Measurements from ENCODE around the gene UNK.
"Not testable (repeated sequence)": the region's sequence is repeated elsewhere in the genome, so short reads cannot be mapped to it uniquely, and the experiment has no call there.

UNK gene

DNA sequence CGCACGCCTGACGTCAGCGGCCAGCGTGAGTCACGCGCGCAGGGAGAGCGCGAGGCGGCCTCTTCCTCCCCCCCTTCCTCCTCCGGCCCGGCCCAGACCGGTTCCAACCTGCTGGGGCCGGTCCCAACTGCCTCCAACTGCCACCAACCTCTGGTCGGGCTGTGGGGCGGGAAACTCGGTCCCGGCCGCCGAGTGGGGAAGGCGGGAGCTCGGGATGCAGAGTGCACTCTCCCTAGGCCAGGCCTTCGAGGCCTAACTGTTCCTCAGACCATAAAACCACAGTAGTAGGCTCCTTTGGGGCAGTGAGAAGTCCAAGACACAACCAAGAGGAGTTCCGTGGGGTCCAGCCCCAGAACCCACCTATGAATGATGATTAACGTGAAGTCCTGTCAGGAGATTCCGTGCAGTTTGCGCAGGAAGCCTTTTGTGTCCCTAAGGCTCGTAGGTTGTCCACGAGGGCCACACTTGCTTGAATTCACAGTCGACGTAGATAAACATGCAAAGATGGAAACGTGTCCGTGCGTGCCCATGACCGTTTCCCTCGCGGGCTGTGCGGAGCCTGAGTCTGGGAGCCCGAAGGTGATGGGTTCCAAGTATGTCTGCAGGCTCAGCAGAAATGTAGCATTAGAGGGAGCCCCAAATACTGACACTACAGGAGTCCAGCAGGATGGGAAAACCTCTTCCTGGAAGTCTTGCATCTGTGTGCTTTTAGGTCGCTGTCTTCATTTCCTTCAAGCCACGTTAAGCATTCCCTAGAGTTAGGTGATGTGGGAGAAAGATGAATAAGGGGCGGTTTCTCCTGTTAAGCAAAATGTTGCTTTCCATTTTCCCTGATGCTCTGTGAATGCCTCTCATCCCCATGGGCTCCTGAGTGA, 647 bp downstream of the UNK start:
- Histone ChIP-seq H3K27ac (peak overlapping the region; percentile 82 to 100 (median 99)), H3K4me3 (peak overlapping the region; percentile 40 to 77 (median 49))

DNA sequence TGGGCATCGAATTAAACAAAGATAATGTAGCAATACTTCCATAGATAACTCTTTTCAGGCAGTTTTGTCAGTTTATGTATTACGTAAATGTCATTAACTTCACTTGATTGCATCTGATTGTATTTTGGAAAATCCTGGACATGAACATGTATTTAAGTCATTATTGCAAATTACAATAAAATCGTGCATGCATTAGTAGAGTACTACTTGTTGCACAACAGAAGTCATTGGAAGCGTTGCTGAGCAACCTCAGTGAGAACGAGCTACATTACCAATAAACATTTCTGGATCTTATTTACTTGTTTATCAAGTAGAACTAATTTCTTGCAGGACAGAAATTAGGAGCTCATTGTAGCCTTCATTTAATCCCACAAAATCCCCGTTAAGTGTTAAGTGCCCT, 6.6 kb downstream of the UNK start:
- Histone ChIP-seq H3K4me3 (no peak overlapping the region), H3K27ac (no peak overlapping the region)

DNA sequence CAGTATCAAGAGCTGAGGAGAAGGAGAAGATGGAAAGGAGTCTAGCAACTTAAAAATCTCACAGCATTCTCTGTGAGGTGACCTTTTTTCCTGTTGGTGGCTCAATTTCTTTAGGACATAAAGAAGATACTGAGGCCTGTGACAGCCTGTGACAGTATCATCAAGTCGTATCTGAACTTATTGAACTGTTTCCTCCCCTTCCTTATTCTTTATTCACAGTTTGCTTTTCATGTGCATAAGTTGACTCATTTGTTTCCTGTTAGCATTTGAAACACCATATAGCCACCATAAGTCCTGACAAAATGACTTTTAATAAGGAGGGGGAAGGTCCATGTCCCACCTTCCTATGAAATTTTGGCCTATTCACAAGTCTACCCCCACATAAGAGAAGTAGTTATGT, 8.9 kb downstream of the UNK start:
- Histone ChIP-seq H3K27ac (peak overlapping the region in 1 of 21 experiments; percentile 39), H3K4me3 (no peak overlapping the region)

DNA sequence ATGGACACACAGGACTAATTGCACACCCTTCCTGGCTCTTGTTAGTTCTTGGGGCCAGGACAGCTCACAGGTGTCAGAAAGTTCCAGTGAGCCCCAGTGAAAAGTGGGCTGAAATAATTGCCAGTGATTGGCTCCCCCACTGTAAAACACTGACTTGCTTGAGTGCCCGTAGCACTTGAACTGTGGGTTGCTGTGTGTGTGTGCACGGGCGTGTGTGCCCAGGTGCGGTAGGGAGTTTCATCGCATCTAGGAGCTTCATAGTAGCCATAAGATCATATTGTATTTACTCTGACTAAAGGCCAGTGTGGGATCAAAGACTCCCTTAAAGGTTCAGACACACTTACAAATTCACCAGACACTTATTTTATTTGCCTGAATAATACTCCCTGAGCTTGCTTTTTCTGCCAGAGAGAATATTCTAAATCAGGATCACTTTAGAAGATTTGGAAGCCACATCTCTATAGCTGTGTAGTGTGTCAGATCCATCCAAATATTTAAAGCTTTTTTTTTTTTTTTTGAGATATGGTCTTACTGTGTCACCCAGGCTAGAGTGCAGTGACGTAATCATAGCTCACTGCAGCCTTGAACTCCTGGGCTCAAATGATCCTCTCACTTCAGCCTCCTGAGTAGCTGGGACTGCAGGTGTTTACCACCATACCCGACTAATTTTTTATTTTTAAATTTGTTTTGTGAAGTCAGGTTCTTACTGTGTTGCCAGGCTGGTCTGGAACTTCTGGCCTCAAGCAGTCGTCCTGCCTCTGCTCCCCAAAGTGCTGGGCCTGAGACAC, 11.4 kb downstream of the UNK start:
- Histone ChIP-seq H3K4me3 (no peak overlapping the region), H3K27ac (no peak overlapping the region)

DNA sequence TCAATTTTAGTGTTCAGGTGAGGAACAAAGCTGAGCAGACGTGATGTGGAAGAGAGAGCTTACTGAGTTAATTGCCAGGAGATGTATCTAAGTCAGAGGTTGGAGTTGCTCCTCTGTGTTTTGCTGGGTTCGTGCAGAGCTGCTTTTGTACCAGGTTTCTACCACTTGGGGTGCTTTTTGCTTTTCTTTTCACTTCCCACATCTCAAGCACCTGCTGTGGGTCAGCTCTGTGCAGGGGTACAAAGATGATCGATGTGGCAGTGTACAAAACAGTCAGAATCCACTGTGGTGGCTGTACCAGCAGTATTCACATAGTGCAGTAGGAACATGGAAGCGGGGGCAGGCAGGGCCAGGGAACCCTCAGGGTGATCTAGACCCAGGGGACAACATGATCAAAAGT, 14.8 kb downstream of the UNK start:
- Histone ChIP-seq H3K27ac (no peak overlapping the region), H3K4me3 (no peak overlapping the region)

DNA sequence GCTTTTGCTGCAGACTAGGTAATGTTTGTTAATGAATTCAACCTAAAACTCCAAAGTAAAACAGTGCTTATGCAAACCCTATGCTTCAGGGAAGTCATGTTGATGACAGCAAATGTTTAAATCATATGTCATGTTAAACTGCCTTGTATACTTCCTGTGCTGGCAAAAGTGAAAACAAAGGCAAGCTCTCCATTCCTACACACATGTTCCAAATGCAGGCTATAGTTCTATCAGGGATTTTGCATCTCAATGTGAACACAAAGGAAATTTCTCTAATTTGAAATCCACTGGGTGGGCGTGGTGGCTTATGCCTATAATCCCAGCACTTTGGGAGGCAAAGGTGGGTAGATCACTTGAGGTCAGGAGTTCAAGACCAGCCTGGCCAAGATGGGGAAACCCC, 19.3 kb downstream of the UNK start:
- Histone ChIP-seq H3K4me3 (no peak overlapping the region), H3K27ac (peak overlapping the region in 1 of 21 experiments; percentile 7)

DNA sequence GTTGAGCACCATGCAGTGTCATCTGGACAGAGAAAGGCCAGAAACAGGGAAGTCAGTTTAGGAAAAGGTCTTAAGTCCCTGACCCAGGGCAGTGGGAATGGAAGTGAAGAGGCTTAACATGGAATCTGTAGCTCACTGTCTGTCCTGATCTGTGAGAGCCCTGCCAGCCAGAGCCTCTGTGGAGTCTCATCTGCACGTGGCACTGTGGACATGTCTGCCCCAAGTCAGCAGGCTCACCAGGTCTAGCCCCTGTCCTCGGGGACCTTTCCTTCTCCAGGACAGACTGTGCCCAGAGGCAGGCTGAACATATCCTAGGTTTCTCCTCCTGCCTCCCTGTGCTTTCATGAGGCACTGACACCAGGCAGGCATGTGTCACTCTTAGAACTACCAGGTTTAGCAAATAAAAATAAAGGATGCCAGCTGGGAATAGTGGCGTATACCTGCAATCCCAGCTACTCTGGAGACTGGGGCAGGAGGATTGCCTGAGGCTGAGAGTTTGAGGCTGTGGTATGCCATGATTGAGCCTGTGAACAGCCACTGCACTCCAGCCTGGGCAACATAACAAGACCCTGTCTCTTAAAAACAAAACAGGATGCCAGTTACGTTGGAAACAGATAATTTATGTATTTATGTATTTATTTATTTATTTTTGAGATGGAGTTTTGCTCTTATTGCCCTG, 22.4 kb downstream of the UNK start:
- peak overlapping the region in 10 of 21 experiments; percentile 1 to 94 (median 80) for H3K27ac ChIP-seq
- no peak overlapping the region for H3K4me3 ChIP-seq

DNA sequence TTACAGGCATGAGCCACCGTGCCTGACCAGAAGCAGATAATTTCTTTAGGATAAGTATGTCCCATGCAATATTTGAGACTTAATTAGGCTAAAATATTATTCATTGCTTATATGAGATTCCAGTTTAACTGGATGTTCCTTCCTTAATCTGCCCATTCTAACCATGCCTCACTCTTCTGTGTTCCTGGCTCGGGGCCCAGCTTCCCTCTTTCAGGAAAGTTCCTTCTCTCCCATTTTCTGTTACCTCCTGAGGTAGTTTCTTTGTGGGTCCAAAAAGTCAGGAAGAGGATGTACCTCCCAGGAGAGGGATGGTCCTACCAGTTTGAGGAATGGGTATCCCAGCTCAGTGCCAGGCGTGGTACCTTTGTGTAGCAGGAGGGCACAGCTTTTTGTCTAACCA, 23.3 kb downstream of the UNK start:
- no peak overlapping the region for H3K4me3 ChIP-seq
- H3K27ac ChIP-seq, result peak overlapping the region in 16 of 21 experiments; percentile 40 to 94 (median 82)

DNA sequence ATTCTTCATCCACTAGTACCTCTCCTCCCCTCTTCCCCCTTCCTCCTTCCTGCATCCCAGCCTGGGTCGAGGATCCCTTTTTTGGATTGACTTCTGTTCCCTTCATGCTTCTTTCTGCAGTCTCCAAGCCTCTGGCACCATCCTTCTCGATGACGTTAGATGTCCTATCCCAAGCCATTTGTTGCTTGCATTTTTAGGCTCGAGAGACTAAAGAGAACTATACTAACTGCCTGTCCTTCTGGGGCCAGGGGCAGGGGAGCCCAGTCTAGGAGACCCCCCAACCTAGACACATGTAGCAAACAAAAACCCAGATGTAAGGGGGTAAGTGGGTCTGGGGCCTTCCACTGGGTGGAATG, 23.9 kb downstream of the UNK start:
- Histone ChIP-seq H3K4me3 (no peak overlapping the region), H3K27ac (peak overlapping the region in 20 of 21 experiments; percentile 40 to 94 (median 80))

DNA sequence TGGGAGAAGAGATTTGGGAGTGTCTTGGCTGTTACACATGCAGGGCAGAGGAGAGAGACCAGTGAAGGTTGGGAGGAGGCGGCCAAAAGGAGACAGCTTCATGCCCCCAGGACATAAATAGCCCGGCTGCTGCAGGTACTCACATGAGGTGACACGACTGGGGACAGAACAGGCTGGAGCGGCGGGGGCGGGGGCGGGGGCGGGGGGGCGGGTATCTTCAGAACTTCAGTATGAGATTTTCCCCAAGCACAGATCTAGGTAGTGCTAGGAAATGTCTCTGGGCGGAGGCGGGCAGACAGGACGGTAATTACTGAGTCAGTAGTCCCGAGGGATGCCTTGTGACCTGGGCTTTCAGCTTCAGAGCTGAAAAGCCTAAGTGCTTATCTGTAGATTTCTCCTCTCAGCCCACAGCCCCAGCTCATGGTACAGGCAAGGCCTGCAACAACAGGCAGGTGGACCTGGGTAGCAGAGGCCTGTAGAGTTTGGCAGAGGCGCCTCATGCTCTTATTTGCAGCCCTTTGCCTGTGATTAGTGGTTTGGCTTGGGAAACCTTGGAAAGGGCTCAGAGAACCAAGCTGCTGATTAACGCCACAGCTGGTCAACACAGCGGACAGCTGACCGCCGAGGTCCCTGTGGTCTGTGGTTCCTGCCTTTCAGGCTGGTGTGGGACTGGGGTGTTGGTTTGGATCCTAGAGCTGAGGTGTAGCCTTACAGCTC, 24.5 kb downstream of the UNK start:
- peak overlapping the region in 20 of 21 experiments; percentile 60 to 94 (median 80) for H3K27ac ChIP-seq
- no peak overlapping the region for H3K4me3 ChIP-seq

DNA sequence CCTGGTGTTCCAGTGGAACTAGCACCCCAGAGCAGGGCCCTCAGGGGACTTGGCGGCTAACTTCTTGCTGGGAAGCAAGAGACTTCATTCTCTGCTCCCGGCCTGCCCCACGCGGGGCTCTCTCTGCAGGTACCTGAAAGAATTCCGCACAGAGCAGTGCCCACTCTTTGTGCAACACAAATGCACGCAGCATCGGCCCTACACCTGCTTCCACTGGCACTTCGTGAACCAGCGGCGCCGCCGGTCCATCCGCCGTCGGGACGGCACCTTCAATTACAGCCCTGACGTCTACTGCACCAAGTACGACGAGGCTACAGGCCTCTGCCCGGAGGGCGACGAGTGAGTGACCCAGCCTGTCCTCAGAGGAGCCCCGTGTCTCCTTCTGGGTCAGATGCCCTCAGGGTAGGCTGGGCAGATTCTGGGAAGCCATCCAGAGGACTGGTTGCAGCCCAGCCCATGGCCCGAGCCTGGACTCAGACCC, 25.1 kb downstream of the UNK start:
- Histone ChIP-seq H3K4me3 (no peak overlapping the region), H3K27ac (peak overlapping the region in 20 of 21 experiments; percentile 60 to 94 (median 80))

DNA sequence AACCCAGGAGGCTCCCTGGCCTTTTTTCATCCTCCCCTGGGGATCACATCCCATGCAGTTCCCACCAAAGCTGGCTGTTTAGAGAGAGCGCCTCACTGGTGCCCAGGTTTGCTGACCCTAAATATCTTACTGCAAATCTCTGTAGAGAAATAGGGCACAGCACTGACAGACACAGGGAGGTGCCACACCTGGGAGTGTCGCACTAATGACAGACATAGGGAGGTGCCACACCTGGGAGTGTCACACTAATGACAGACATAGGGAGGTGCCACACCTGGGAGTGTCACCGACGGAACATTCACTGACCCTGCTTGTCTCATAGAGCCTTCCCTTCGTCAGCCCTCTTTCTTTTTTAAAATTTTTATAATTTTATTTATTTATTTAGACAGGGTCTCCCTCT, 25.6 kb downstream of the UNK start:
- peak overlapping the region in 18 of 21 experiments; percentile 34 to 94 (median 82) for H3K27ac ChIP-seq
- H3K4me3 ChIP-seq, result no peak overlapping the region

DNA sequence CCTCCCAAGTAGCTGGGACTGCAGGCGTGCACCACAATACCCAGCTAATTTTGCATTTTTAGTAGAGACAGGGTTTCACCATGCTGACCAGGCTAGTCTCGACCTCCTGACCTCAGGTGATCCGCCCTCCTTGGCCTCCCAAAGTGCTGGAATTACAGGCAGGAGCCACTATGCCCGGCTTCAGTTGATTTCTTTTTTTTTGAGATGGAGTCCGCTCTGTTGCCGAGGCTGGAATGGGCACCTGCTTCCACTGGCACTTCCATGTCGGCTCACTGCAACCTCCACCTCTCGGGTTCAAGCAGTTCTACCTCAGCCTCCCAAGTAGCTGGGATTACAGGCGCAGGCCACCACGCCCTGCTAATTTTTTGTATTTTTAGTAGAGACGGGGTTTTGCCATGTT, 26.1 kb downstream of the UNK start:
- not testable (repeated sequence) for H3K4me3 ChIP-seq
- H3K27ac ChIP-seq, result peak overlapping the region in 6 of 21 experiments; percentile 46 to 94 (median 70)

DNA sequence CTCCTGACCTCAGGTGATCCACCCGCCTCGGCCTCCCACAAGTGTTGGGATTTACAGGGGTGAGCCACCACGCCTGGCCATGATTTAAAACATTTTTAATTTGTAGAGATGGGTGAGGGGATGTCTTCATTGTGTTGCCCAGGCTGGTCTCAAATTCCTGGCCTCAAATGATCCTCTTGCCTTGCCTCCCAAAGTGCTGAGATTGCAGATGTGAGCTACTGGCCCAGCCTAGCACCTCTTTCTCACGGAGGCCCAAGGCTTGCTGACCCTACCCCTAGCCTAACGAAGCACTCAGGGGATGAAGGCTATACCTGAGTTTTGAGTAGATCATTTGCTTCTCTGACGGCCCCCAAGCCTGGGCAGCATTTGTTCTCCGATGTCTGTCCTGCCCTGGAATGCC, 26.6 kb downstream of the UNK start:
- Histone ChIP-seq H3K27ac (peak overlapping the region in 4 of 21 experiments; percentile 46 to 74 (median 66)), H3K4me3 (no peak overlapping the region)

DNA sequence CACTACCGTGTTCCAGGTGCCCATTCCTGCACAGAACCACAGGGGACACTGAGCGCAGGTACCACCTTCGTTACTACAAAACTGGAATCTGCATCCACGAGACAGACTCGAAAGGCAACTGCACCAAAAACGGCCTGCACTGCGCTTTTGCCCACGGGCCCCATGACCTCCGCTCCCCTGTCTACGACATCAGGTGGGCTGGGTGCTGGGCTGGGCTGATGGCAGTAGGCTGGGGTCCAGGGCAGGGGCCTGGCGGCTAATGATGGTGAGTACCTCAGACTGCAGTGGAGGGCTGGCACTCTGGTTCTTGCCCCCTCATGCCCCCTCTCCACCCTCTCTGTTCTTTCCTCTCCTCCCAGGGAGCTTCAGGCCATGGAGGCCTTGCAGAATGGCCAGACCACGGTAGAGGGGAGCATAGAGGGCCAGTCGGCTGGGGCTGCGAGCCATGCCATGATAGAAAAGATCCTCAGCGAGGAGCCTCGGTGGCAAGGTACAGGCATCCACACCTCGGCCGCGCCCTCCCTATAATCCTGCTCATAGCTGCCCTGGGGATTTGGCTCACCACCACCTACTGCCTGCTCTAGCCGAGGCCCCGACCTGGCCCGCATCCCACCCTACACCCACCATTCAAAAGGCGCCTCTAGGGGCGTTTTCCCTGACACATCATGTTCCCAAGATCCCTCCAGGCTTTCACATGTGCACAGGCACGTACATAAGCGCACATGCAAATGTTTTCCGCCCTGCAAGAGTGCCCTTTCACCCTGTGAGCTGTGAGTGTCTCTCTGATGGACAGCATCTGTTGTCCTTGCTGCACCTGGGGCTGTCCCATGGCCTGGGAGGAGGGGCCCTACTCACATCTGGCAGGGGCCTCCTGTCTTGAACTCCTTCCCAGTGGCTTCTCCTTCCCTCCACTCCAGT, 27.7 kb downstream of the UNK start:
- peak overlapping the region in 12 of 21 experiments; percentile 3 to 69 (median 50) for H3K27ac ChIP-seq
- H3K4me3 ChIP-seq, result no peak overlapping the region

DNA sequence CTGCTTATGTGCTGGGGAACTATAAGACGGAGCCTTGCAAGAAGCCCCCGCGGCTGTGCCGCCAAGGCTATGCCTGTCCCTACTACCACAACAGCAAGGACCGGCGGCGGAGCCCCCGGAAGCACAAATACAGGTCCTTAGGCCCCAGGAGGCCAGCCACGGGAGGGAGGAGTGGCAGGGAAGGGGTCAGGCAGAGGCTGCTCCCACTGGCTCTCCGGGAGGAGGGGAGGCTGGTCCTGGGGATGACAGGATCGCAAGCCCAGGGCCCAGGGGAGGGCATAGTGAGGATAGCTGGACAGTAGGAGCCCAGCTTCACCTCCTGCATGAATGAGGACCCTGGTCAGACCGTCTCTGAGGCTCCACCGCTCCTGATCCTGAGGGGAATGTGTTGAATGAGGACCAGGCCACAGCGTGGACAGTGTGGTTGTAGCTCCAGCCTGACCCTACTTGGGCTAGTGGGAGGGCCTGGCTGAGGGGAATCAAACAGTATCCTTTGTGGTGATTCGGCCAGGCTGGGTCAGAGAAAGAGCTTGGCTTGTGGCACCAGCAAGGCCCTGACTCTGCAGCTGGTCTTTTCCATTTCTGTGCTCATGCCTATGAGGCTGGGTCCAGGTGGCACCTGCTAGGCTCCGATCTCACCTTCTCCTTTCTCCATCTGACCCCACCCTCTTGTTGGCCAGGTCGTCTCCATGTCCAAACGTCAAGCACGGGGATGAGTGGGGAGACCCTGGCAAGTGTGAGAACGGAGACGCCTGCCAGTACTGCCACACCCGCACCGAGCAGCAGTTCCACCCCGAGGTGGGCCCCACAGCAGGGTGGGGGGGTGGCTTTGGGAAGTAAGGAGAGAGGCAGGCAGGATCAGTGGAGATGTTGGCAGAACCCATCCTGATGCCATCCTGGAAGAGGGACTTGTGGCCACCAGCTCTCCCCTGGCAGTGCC, 28.7 kb downstream of the UNK start:
- Histone ChIP-seq H3K4me3 (no peak overlapping the region), H3K27ac (peak overlapping the region in 11 of 21 experiments; percentile 1 to 69 (median 50))

DNA sequence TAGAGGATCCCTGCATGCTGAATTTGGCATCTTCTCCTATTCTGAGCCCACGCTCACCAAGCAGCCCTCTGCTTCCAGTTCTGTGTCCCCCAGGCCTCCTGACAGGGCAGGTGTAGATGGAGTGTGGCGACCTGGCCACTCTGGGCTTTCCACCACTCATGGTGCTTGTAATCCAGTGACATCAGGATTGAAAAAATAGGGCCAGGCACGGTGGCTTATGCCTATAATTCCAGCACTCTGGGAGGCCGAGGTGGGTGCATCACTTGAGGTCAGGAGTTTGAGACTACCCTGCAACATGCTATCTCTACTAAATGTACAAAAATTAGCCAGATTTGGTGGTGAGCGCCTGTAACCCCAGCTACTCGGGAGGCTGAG, 29.4 kb downstream of the UNK start:
- no peak overlapping the region for H3K4me3 ChIP-seq
- H3K27ac ChIP-seq, result peak overlapping the region in 5 of 21 experiments; percentile 6 to 69 (median 58)

Measured in skin epidermis (tissue), 12 donors.